Measurements from ENCODE around the gene CDH8.
"Not testable (repeated sequence)": the region's sequence is repeated elsewhere in the genome, so short reads cannot be mapped to it uniquely, and the experiment has no call there.

The CDH8 gene

GRCh38 chr16:61763013-61763412 lies 273.2 kb downstream of the CDH8 start:
- no peak for DNase-seq

- no peak for DNase-seq
Observed at GRCh38 chr16:61730997-61731396, 305.2 kb downstream of the CDH8 start.

- DNase-seq, result no peak
Observed at GRCh38 chr16:61726701-61727100, 309.5 kb downstream of the CDH8 start.

- DNase-seq, result no peak
Observed at GRCh38 chr16:61726125-61726524, 310.1 kb downstream of the CDH8 start.

- no peak for DNase-seq
Observed at GRCh38 chr16:61721544-61721943, 314.7 kb downstream of the CDH8 start.

GRCh38 chr16:61715393-61715792 lies 320.8 kb downstream of the CDH8 start:
- DNase-seq, result no peak

- DNase-seq, result no peak
Observed at GRCh38 chr16:61713787-61714186, 322.5 kb downstream of the CDH8 start.

- not testable (repeated sequence) for DNase-seq
Observed at GRCh38 chr16:61699640-61700039, 336.6 kb downstream of the CDH8 start.

GRCh38 chr16:61684541-61684940 lies 351.7 kb downstream of the CDH8 start:
- DNase-seq, result no peak

- no peak for DNase-seq
Observed at GRCh38 chr16:61681673-61682072, 354.6 kb downstream of the CDH8 start.

GRCh38 chr16:61681124-61681523 lies 355.1 kb downstream of the CDH8 start:
- DNase-seq, result no peak

- no peak for DNase-seq
Observed at GRCh38 chr16:61678182-61678581, 358.1 kb downstream of the CDH8 start.

GRCh38 chr16:61677776-61678175 lies 358.5 kb downstream of the CDH8 start:
- DNase-seq, result no peak

GRCh38 chr16:61676740-61677139 lies 359.5 kb downstream of the CDH8 start:
- no peak for DNase-seq

GRCh38 chr16:61671161-61671560 lies 365.1 kb downstream of the CDH8 start:
- DNase-seq, result no peak

- DNase-seq, result no peak
Observed at GRCh38 chr16:61665512-61665911, 370.7 kb downstream of the CDH8 start.

- DNase-seq, result no peak
Observed at GRCh38 chr16:61659936-61660335, 376.3 kb downstream of the CDH8 start.

- DNase-seq, result no peak
Observed at GRCh38 chr16:61654962-61655361, 381.3 kb downstream of the CDH8 start.

GRCh38 chr16:61653544-61653943 lies 382.7 kb downstream of the CDH8 start:
- no peak for DNase-seq

GRCh38 chr16:61645561-61645960 lies 390.7 kb downstream of the CDH8 start:
- no peak for DNase-seq

GRCh38 chr16:61644736-61645135 lies 391.5 kb downstream of the CDH8 start:
- no peak for DNase-seq

- no peak for DNase-seq
Observed at GRCh38 chr16:61617219-61617783, 418.9 kb downstream of the CDH8 start.

- no peak for DNase-seq
Observed at GRCh38 chr16:61616088-61616487, 420.1 kb downstream of the CDH8 start.

- DNase-seq, result no peak
Observed at GRCh38 chr16:61611847-61612491, 424.3 kb downstream of the CDH8 start.

- no peak for DNase-seq
Observed at GRCh38 chr16:61606581-61606980, 429.7 kb downstream of the CDH8 start.
